Mesodermal cell (in vitro differentiated cells): ENCODE data around the gene GRM4.

Source experiments
- H3K27ac ChIP-seq: 2 replicates; pipeline ENCODE4 v1.7.0; 2013; ENCODE audit warnings: mild to moderate bottlenecking, low read depth, low read length, moderate library complexity; ENCODE audit not compliant: severe bottlenecking
- H3K36me3 ChIP-seq: 2 replicates; pipeline ENCODE4 v1.7.1; 2013; ENCODE audit warnings: mild to moderate bottlenecking, low read length, moderate library complexity; ENCODE audit not compliant: control insufficient read depth, insufficient read depth
- H3K4me1 ChIP-seq: one replicate; pipeline ENCODE4 v1.7.1; 2013; ENCODE audit warnings: mild to moderate bottlenecking, low read length; ENCODE audit not compliant: insufficient read depth, control insufficient read depth, poor library complexity, severe bottlenecking
- H3K4me3 ChIP-seq: 2 replicates; pipeline ENCODE4 v1.7.0; 2013; ENCODE audit warnings: low read length, control low read depth, mild to moderate bottlenecking; ENCODE audit not compliant: insufficient read depth, poor library complexity, severe bottlenecking; ENCODE audit errors: extremely low read depth
- H3K9me3 ChIP-seq: 2 replicates; pipeline ENCODE4 v1.7.1; 2013; ENCODE audit warnings: mild to moderate bottlenecking, low read length, moderate library complexity; ENCODE audit not compliant: control insufficient read depth
- WGBS, 2 experiments: methylation state at CpG; one replicate each; pipeline ENCODE4 v1.1.5; 2013; ENCODE audit warnings: missing lambda C conversion rate in 2 of 2; ENCODE audit not compliant: insufficient coverage in 2 of 2; 5-methylcytosine and 5-hydroxymethylcytosine counted together

The GRM4 gene

GRCh38 chr6:34177181-34177591, 31.3 kb upstream of the GRM4 start:
- Histone ChIP-seq H3K36me3 (no peaks in the 10 kb centered on the region), H3K4me3 (no peak overlapping the region), H3K9me3 (no peaks in the 10 kb centered on the region), H3K27ac (no peak overlapping the region), H3K4me1 (no peaks in the 10 kb centered on the region)
- WGBS, 2 experiments, result 71 to 83% methylated on average over 1 to 3 of the region's 5 CpGs

- WGBS, 2 experiments, result 92 to 94% methylated on average over 7 to 9 of the region's 9 CpGs
Measured at GRCh38 chr6:34176261-34177031, 30.6 kb upstream of the GRM4 start.

GRCh38 chr6:34174846-34175399, 29.0 kb upstream of the GRM4 start:
- Histone ChIP-seq H3K4me3 (no peak overlapping the region), H3K27ac (no peak overlapping the region), H3K36me3 (no peaks in the 10 kb centered on the region), H3K4me1 (no peaks in the 10 kb centered on the region), H3K9me3 (no peaks in the 10 kb centered on the region)
- WGBS, 2 experiments, result 100% methylated on average over 2 of the region's 3 CpGs

More at GRCh38 chr6:34176261-34177031, 30.6 kb upstream of the GRM4 start:
- H3K36me3 ChIP-seq, result no peaks in the 10 kb centered on the region
- no peaks in the 10 kb centered on the region for H3K4me1 ChIP-seq
- H3K27ac ChIP-seq, result no peak overlapping the region
- no peaks in the 10 kb centered on the region for H3K9me3 ChIP-seq
- H3K4me3 ChIP-seq, result no peak overlapping the region

GRCh38 chr6:34172961-34173775, 27.3 kb upstream of the GRM4 start:
- Histone ChIP-seq H3K36me3 (no peaks in the 10 kb centered on the region), H3K9me3 (no peaks in the 10 kb centered on the region), H3K4me3 (no peak overlapping the region), H3K27ac (no peak overlapping the region), H3K4me1 (no peaks in the 10 kb centered on the region)
- 75 to 93% methylated on average over 3 to 7 of the region's 9 CpGs for whole genome bisulfite sequencing, 2 experiments

- no peaks in the 10 kb centered on the region for H3K9me3 ChIP-seq
- no peak overlapping the region for H3K27ac ChIP-seq
- no peak overlapping the region for H3K4me3 ChIP-seq
- no peaks in the 10 kb centered on the region for H3K4me1 ChIP-seq
- 94% methylated on average over 3 of the region's 4 CpGs; no CpG with 5 or more reads in 1 of the 2 experiments for WGBS, 2 experiments
- H3K36me3 ChIP-seq, result no peaks in the 10 kb centered on the region
Measured at GRCh38 chr6:34170346-34170745, 24.5 kb upstream of the GRM4 start.

- H3K4me3 ChIP-seq, result no peak overlapping the region
- H3K9me3 ChIP-seq, result no peaks in the 10 kb centered on the region
- no peaks in the 10 kb centered on the region for H3K4me1 ChIP-seq
- no peak overlapping the region for H3K27ac ChIP-seq
- no peaks in the 10 kb centered on the region for H3K36me3 ChIP-seq
- no CpG with 5 or more reads among the region's 1 CpG for WGBS, 2 experiments
Measured at GRCh38 chr6:34169897-34170296, 24.0 kb upstream of the GRM4 start.

- no peaks in the 10 kb centered on the region for H3K36me3 ChIP-seq
- WGBS, 2 experiments, result 76 to 88% methylated on average over 3 to 7 of the region's 8 CpGs
Measured at GRCh38 chr6:34161857-34162515, 16.1 kb upstream of the GRM4 start.

GRCh38 chr6:34159844-34160243, 14.0 kb upstream of the GRM4 start:
- H3K4me1 ChIP-seq, result no peaks in the 10 kb centered on the region
- H3K27ac ChIP-seq, result no peak overlapping the region
- H3K36me3 ChIP-seq, result no peaks in the 10 kb centered on the region
- peaks cover 8% of the 10 kb centered on the region for H3K9me3 ChIP-seq
- no peak overlapping the region for H3K4me3 ChIP-seq

More at GRCh38 chr6:34161857-34162515, 16.1 kb upstream of the GRM4 start:
- Histone ChIP-seq H3K4me1 (no peaks in the 10 kb centered on the region), H3K9me3 (peaks cover 8% of the 10 kb centered on the region), H3K27ac (no peak overlapping the region), H3K4me3 (no peak overlapping the region)

GRCh38 chr6:34158876-34159275, 13.0 kb upstream of the GRM4 start:
- 93 to 100% methylated on average over 2 to 3 of the region's 3 CpGs for WGBS, 2 experiments
- H3K4me1 ChIP-seq, result no peaks in the 10 kb centered on the region
- no peak overlapping the region for H3K27ac ChIP-seq
- no peaks in the 10 kb centered on the region for H3K36me3 ChIP-seq
- peaks cover 8% of the 10 kb centered on the region for H3K9me3 ChIP-seq
- H3K4me3 ChIP-seq, result no peak overlapping the region

GRCh38 chr6:34157851-34158250, 12.0 kb upstream of the GRM4 start:
- 72 to 84% methylated on average over 2 of the region's 6 CpGs for WGBS, 2 experiments
- no peak overlapping the region for H3K27ac ChIP-seq
- peaks cover 8% of the 10 kb centered on the region for H3K9me3 ChIP-seq
- no peaks in the 10 kb centered on the region for H3K4me1 ChIP-seq
- H3K4me3 ChIP-seq, result no peak overlapping the region
- H3K36me3 ChIP-seq, result no peaks in the 10 kb centered on the region
